HG02588 (cell line): ENCODE data around the gene SDCCAG8.

ENCODE experiments used
- ATAC-seq: cut with Tn5 transposase; IDR thresholded peaks from one replicate; pipeline ENCODE4 v1.9.1; 2021; ENCODE audit warnings: mild to moderate bottlenecking, moderate library complexity; ENCODE audit not compliant: unreplicated experiment

The SDCCAG8 gene

GRCh38 chr1:243535014-243535413 lies 279.2 kb downstream of the SDCCAG8 start:
- no peak for ATAC-seq

DNA sequence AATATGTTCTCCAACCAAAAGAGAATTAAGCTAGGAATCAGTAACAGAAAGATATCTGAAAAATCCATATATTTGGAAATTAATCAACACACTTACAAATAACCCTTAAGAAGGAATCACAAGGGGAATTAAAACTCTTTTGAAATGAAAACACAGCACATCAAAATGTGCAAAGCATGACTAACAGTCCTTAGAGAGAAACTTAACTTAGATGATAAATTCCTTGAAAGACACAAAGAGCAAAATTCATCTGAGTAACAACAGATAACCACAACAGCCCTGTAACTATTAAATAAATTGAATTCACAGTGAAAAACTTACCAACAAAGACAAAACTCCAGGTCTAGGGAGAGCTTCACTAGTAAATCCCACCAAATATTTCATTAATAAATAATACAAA lies 283.8 kb downstream of the SDCCAG8 start:
- no peak for ATAC-seq

DNA sequence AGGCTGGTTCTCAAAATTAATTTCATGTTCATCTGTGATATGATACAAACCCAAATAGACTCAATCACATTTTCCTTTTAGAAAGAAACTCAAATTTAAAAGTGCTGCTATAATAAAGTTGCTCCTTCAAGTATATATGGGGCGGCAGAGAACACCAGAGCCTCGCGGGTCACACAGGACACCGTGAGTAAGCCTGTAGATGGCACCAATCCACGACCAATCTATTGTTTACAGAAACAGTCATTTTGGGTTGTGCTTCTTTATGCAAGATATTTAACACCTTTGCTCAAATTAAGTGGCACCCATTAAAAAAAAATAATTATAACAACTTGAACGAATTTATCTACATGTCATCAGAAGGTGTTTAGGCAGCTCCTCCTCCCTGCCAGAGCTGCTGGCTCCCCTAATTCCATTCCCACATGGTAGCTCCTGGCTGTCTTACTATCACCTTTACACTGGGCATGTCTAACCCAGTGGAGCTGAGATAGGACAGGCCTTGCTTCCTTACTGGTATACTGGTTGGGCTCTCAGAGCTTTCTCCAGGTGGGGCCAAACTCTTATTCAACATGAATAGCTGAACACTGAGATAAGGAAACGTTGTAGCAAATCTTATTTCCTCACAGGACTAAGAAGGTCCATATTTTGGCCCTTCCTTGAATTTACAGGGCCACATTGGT lies 287.0 kb downstream of the SDCCAG8 start:
- no peak for ATAC-seq

DNA sequence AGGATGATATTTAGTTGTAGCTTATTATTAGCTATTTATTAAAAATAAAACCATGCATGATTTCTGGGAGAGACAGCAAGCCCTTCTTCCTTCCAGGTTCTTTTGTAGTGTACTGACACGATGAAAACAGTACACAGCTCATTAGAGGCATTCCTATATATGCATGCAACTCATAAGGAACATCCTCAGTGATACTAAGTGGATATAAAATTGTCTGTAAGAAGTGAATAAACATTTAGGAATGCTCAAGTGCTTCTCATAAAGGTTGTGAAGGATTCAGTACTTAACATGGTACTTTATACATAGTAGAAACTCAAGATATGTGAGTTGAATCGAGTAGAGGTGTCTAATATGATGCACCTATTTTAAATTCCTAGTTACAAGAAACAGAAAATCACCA lies 287.7 kb downstream of the SDCCAG8 start:
- no peak for ATAC-seq

DNA sequence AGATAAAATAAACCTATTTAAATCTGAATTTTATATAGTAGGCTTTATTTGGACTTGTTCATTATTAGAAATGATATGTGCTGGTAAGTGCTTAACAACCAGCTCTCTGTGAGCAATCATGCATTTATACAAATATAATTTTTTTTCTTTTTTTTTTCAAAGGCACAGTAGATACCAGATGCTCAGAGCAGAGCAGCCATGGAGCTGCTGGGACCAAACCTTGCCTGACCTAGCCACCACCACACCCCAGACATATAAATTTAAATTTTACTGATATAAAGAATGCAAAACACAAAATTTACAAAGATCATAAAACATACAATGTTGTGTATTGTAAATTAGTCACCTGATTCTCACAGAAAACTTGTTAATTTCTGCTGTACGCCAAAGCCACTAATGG lies 290.6 kb downstream of the SDCCAG8 start:
- no peak for ATAC-seq

GRCh38 chr1:243547891-243548290 lies 292.1 kb downstream of the SDCCAG8 start:
- ATAC-seq = no peak

- no peak for ATAC-seq
Measured at GRCh38 chr1:243548516-243548915, 292.7 kb downstream of the SDCCAG8 start.

DNA sequence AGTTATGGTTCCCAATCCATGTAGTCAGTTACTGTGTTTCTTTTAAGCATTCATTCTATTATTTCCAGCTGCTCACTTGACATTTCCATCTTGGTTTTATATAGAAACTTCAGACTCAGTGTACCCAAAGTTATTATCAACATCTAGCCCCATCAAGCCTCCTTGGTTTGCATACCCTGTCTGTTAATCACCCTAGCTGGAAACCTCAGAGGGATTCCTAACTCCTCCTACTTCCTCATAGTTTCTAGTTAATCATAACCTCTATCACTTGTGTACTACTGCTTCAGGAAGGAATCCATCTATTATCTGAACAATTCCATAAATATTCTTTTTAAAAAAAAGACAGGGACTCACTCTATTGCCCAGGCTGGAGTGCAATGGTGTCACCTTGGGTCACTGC lies 293.3 kb downstream of the SDCCAG8 start:
- ATAC-seq = no peak
